ENCODE measurements around the gene RNF223.

DNA sequence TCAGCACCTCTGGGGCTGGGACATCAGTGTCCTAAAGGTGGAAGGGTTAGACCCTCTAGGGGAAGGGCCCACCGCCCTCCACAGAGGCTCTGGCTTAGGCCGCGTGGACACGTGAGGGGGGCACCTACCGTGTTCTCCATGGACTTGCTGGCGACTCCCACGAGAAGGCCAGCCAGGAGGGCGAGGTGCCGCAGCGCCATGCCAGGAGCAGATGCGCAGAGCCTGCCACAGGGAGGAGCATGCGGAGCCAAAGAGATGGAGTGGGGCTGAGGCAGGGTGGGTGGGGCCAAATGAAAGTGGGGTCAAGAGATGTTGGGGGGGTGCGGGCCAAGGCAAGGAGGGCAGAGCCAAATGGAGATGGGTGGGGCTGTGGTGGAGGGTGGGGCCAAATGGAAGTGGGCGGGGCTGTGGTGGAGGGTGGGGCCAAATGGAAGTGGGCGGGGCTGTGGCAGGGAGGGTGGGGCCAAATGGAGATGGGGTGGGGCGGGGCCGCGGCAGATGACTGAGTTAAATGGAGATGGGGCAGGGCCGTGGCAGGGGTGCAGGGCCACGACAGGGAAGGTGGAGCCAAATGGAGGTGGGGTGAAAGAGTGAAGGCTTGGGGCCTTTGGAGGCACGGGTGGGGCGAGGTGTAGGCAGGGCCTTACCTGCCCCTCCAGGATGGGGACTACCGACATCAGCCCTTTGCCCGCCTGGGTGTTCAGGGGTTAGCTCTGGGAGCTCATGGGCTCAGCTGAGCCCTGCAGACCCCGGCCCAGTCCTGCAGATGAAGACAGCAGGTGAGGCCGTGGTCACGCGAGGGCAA, 17.4 kb upstream of the RNF223 start:
- TF ChIP-seq, protein P1, sequence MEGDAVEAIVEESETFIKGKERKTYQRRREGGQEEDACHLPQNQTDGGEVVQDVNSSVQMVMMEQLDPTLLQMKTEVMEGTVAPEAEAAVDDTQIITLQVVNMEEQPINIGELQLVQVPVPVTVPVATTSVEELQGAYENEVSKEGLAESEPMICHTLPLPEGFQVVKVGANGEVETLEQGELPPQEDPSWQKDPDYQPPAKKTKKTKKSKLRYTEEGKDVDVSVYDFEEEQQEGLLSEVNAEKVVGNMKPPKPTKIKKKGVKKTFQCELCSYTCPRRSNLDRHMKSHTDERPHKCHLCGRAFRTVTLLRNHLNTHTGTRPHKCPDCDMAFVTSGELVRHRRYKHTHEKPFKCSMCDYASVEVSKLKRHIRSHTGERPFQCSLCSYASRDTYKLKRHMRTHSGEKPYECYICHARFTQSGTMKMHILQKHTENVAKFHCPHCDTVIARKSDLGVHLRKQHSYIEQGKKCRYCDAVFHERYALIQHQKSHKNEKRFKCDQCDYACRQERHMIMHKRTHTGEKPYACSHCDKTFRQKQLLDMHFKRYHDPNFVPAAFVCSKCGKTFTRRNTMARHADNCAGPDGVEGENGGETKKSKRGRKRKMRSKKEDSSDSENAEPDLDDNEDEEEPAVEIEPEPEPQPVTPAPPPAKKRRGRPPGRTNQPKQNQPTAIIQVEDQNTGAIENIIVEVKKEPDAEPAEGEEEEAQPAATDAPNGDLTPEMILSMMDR (IDR thresholded peaks at IDR 0.05; ENCODE audit: low read depth, low read length), result no peak
- TF ChIP-seq, protein P2, sequence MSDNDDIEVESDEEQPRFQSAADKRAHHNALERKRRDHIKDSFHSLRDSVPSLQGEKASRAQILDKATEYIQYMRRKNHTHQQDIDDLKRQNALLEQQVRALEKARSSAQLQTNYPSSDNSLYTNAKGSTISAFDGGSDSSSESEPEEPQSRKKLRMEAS (IDR thresholded peaks at IDR 0.05; ENCODE audit: low read depth, low read length), result no peak
- TF ChIP-seq POLR2A (IDR thresholded peaks at IDR 0.05; ENCODE audit: extremely low read depth, insufficient read length) (no peak), MYC (IDR thresholded peaks at IDR 0.05; ENCODE audit: low read depth, low read length) (no peak)

Measured in NB4 (cell line).